ENCODE data around the gene WFS1.

Gene WFS1

GRCh38 chr4:6262176-6262575 is 7.5 kb upstream of the WFS1 start:
- DNase-seq (ENCODE audit: low spot score): no peak

- DNase-seq (ENCODE audit: low spot score): no peak
Measured at GRCh38 chr4:6262847-6263487, 6.7 kb upstream of the WFS1 start.

- DNase-seq (ENCODE audit: low spot score): no peak
Measured at GRCh38 chr4:6263526-6264224, 6.0 kb upstream of the WFS1 start.

GRCh38 chr4:6264225-6264540 is 5.5 kb upstream of the WFS1 start:
- DNase-seq (ENCODE audit: low spot score): no peak

GRCh38 chr4:6265546-6265945 is 4.1 kb upstream of the WFS1 start:
- DNase-seq (ENCODE audit: low spot score): no peak

GRCh38 chr4:6267573-6267972 is 2.1 kb upstream of the WFS1 start:
- no peak for DNase-seq (ENCODE audit: low spot score)

GRCh38 chr4:6268650-6269615 is 717 bp upstream of the WFS1 start:
- no peak for DNase-seq (ENCODE audit: low spot score)

GRCh38 chr4:6270636-6271121 is 1.0 kb downstream of the WFS1 start:
- DNase-seq (ENCODE audit: low spot score): no peak

- DNase-seq (ENCODE audit: low spot score): no peak
Measured at GRCh38 chr4:6271206-6271605, 1.6 kb downstream of the WFS1 start.

GRCh38 chr4:6271701-6272465 is 2.2 kb downstream of the WFS1 start:
- no peak for DNase-seq (ENCODE audit: low spot score)

- no peak for DNase-seq (ENCODE audit: low spot score)
Measured at GRCh38 chr4:6272863-6273660, 3.4 kb downstream of the WFS1 start.

- DNase-seq (ENCODE audit: low spot score): no peak
Measured at GRCh38 chr4:6273661-6273990, 4.0 kb downstream of the WFS1 start.

GRCh38 chr4:6275351-6275750 is 5.7 kb downstream of the WFS1 start:
- DNase-seq (ENCODE audit: low spot score): no peak

- no peak for DNase-seq (ENCODE audit: low spot score)
Measured at GRCh38 chr4:6275898-6276806, 6.5 kb downstream of the WFS1 start.

GRCh38 chr4:6277139-6277802 is 7.6 kb downstream of the WFS1 start:
- no peak for DNase-seq (ENCODE audit: low spot score)

GRCh38 chr4:6277935-6278800 is 8.5 kb downstream of the WFS1 start:
- DNase-seq (ENCODE audit: low spot score): no peak

- DNase-seq (ENCODE audit: low spot score): no peak
Measured at GRCh38 chr4:6278801-6279197, 9.1 kb downstream of the WFS1 start.

GRCh38 chr4:6279582-6280289 is 10.1 kb downstream of the WFS1 start:
- DNase-seq (ENCODE audit: low spot score): no peak

Data from globus pallidus (tissue), 1 donor.